Fibroblast of pulmonary artery (primary cell): Measurements from ENCODE around the gene MYL11.

Experiments
- DNase-seq: peaks from one replicate; pipeline ENCODE4 v3.0.0-alpha.2; 2010; ENCODE audit warnings: low read depth
- H3K4me3 ChIP-seq: replicated peaks from 2 replicates; pipeline ENCODE4 v1.5.1; 2011; ENCODE audit warnings: low read depth, mild to moderate bottlenecking, control low read depth, low read length, moderate library complexity
- TF ChIP-seq, protein P1 (sequence below): IDR thresholded peaks from 2 replicates; pipeline ENCODE4 v1.5.1; 2011; ENCODE audit warnings: mild to moderate bottlenecking, control low read depth, low read length, inconsistent platforms; ENCODE audit errors: missing control alignments

The MYL11 gene

DNA sequence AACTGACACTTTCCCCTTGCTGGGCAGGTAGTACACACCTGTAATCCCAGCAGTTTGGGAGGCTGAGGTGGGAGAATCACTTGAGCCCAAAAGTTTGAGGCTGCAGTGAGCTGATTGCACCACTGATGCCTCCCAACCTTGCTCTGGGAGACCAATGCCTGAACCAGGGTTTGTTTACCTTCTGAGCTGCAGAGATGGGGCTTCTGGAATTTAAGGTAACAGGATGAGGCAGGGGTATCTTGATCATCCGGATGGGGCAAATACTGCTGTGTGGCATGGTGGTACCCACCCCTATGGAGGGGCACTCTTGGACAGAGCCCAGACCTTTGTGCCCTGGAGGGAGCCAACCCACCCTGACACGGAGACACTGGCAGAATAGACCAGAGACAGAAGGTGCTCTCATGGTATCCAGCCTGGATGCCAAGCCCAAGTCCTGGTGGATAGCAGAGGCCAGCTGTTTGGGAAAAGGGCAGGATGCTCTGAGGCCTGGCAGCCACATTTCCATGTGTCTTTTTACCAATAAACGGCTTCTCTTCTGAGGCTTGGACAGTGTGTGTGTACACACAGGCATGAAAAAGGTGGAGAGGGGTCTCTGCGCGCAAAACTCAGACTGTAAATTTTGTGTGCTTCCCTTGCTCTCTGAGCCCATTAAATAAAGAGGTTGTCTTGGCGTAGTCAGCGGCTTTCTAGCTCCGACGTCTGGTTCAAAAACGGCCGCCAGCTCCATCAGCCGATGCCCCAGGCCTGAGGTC lies 25.0 kb downstream of the MYL11 start:
- peak overlapping the region; percentile 69 for H3K4me3 ChIP-seq
- no peak for DNase-seq
- TF ChIP-seq, protein P1, sequence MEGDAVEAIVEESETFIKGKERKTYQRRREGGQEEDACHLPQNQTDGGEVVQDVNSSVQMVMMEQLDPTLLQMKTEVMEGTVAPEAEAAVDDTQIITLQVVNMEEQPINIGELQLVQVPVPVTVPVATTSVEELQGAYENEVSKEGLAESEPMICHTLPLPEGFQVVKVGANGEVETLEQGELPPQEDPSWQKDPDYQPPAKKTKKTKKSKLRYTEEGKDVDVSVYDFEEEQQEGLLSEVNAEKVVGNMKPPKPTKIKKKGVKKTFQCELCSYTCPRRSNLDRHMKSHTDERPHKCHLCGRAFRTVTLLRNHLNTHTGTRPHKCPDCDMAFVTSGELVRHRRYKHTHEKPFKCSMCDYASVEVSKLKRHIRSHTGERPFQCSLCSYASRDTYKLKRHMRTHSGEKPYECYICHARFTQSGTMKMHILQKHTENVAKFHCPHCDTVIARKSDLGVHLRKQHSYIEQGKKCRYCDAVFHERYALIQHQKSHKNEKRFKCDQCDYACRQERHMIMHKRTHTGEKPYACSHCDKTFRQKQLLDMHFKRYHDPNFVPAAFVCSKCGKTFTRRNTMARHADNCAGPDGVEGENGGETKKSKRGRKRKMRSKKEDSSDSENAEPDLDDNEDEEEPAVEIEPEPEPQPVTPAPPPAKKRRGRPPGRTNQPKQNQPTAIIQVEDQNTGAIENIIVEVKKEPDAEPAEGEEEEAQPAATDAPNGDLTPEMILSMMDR, result no peak

DNA sequence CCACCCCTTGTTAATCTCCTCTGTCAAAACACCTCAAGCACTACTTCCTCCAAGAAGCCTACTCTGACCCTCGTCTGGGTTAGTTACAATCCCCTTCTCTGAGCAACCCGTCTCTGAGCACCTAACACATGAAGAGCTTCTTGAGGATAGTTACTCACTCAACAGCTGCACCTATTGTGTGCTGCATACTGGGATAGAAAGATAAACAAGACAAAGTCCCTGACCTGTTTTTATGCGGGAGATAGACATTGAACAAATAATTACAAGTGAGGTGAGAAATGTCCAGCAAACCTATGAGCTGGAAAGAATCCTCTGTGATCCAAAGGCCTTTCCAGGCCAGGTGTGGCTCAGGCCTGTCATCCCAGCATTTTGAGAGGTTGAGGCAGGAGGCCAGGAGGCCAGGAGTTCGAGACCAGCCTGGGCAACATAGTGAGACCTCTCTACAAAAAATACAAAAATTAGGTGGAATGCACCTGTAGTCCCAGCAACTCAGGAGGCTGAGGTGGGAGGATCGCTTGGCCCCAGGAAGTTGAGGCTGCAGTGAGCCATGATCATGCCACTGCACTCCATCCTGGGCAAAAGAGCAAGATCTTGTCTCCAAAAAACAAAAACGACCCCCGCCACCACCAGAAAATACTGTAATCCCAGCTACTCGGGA lies 27.3 kb downstream of the MYL11 start:
- TF ChIP-seq, protein P1, result no peak
- DNase-seq, result no peak
- no peak overlapping the region for H3K4me3 ChIP-seq

DNA sequence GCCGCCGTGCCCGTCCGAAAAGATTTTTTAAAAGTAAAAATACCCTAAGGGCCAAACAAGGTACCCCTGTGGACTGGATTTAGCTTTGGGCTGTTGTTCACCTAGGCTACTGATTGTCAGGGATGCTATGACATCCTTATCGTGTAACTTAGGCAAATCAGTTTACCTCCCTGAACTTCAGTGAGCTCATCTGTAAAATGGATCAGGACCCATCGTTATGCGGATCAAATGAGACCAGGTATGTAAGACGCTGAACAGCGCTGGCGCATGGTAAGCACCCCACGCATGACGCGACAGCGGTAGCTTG lies 32.1 kb downstream of the MYL11 start:
- peak overlapping the region; percentile 73 for H3K4me3 ChIP-seq
- TF ChIP-seq, protein P1, result no peak
- no peak for DNase-seq

DNA sequence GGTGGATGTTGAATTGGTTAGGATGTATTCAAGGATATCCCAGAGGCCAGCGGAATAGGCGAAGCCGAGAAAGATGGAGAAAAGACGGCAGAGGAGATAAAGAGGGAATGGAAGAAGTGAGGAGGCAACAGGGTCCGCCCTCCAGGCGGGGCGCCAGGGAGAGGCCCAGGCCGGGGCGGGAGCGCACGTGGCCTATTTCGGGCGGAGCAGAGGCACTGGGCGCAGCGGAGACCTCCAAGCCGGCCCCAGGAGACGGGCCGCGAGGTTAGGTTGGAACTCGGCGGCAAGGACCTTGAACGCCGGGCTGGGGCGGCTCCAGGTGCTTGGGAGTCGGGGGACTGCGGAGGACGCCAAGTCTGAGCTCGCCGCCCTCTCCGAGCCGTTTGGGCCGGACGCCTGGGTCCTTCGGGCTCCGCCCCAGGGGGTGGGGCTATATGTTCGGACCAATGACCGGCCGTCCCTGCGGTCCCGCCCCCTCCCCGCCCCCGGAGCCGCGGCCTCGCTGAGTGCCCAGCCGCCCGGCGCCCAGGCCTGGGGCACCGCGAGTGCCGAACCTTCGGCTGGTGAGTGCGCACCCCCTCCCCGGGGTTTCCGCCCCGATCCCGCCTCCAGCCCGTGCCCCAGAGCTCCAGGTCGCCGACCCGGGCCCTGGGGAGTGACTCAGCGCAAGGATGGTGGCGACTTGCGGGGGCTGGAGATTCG lies 32.7 kb downstream of the MYL11 start, which contains the start of gene ZNF771:
Gene ZNF771, plus strand, starts transcription at position 505 of the 702 bp plus-strand sequence. CDS start 448 bp downstream, outside the sequence.
- peak; percentile 86 for DNase-seq
- TF ChIP-seq, protein P1, result no peak
- H3K4me3 ChIP-seq, result peak within 1 kb of the TSS; percentile 73

DNA sequence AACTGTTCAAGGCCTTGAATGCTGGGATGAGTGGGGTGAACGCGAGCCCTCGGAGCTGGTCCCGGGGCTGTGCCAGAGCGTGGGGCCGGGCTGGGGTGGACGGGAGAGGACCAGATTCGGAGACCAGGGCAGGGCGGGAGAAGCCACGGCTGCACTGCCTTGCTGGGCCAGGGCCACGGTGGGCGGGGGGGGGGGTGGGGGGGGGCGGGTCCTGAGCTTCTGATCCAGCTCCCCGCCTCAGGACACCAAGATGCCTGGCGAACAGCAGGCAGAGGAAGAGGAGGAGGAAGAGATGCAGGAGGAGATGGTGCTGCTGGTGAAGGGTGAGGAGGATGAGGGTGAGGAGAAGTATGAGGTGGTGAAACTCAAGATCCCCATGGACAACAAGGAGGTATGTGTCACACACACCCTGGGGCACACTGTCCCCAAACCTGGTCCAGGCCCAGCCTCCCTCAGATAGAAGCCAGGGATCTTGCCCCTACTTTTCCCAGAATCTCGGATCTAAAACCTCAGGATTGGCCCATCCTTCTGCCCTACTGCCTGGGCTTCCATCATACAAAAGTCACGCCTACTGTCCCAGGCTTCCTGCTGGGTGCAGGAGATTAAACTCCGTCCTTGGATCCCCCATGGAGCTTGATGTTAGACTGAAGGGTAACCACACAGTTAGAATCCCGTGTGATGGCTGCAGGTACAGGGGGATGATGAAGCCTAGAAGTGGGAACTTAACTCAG lies 33.4 kb downstream of the MYL11 start:
- H3K4me3 ChIP-seq, result peak overlapping the region; percentile 73
- TF ChIP-seq, protein P1, result no peak
- DNase-seq, result no peak

DNA sequence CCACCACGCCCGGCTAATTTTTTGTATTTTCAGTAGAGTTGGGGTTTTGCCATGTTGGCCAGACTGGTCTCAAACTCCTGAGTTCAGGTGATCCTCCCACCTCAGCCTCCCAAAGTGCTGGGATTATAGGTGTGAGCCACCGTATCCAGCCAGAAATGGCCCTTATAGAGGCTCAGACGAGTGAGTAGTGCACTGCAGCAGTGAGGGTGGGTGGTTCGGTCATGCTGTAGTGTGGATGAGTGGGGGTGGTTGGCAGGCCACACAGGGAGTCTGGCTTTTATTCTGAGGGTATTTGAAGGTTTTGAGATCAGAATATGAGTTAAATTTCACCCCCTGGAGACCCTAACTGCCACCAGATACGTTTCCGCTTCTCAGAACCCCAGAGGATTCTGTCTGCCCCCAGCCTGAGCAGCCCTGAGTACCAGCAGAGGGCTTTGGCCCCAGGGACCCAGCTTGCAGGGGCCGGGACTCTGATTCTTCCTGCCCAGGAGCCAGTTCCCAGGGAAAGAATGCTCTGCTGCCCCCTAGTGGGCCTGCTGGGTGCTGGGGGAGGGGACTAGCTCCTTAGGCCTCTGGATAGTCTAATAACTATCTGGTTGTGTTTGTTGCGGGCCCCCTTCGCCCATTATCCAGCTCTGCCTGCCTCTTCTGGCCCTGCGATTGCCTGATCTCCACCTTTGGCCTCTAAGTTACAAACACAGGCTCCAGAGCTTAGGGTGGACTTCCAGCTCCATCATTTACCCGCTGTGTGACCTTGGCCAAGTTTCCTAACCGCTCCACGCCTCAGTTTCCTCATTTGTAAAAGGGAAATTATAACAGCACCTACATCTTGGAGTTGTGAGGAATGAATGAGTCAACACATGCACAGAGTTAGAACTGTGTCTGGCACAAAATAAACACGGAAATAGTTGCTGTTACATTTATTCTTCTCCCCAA lies 34.8 kb downstream of the MYL11 start:
- DNase-seq, result peak; percentile 89
- TF ChIP-seq, protein P1, result peak; percentile 93

More for the DNA sequence above, 34.8 kb downstream of the MYL11 start:
- no peak overlapping the region for H3K4me3 ChIP-seq
